ENCODE data around the gene HDHD5. TPM values are rescaled to one million over a fixed set of nuclear protein-coding genes. Genes with fewer than 3 reads are reported as not detected.

Gene HDHD5
- total RNA-seq, 1 donor from 2014 or later, result 39.7 TPM

- H3K4me1 ChIP-seq, result peaks cover 10% of the 10 kb centered on the region
- TF ChIP-seq EZH2 (IDR thresholded peaks at IDR 0.05) (no peak), CTCF (IDR thresholded peaks at IDR 0.05) (peak; percentile 36)
- H3F3A ChIP-seq (ENCODE audit: low read depth), result peaks cover 8% of the 10 kb centered on the region
- Mint-ChIP-seq H3K9me3 (no peaks in the 10 kb centered on the region), H3K4me3 (no peak overlapping the region), H3K27ac (no peak overlapping the region), H3K27me3 (ENCODE audit: insufficient read depth, low read depth) (peaks cover 6% of the 10 kb centered on the region), H3K4me1 (peaks cover 7% of the 10 kb centered on the region), H3K36me3 (peaks cover 4% of the 10 kb centered on the region)
- H3K79me2 ChIP-seq (ENCODE audit: low read depth), result no peaks in the 10 kb centered on the region
- H3K27ac ChIP-seq, result no peak overlapping the region
- H3K36me3 ChIP-seq, result no peaks in the 10 kb centered on the region
- H2AFZ ChIP-seq (replicated peaks), result no peak overlapping the region
- no peak overlapping the region for H3K4me3 ChIP-seq
- peak overlapping the region; percentile 35 for H3K4me2 ChIP-seq
- DNase-seq (ENCODE audit: low spot score), result peak; percentile 26
- H3K27me3 ChIP-seq, result no peaks in the 10 kb centered on the region
- no peak overlapping the region for H3K9ac ChIP-seq
- H3K9me3 ChIP-seq (ENCODE audit: low read depth), result no peaks in the 10 kb centered on the region
- peaks cover 5% of the 10 kb centered on the region for H4K20me1 ChIP-seq (ENCODE audit: low read depth)
Observed at GRCh38 chr22:17106161-17106784, 52.8 kb downstream of the HDHD5 start.

- H3K9me3 Mint-ChIP-seq, result no peaks in the 10 kb centered on the region
- no peak for DNase-seq (ENCODE audit: low spot score)
- peaks cover 9% of the 10 kb centered on the region for H3K27me3 Mint-ChIP-seq (ENCODE audit: insufficient read depth, low read depth)
- Histone ChIP-seq H3K27ac (no peak overlapping the region), H4K20me1 (ENCODE audit: low read depth) (peaks cover 5% of the 10 kb centered on the region), H3K27me3 (no peaks in the 10 kb centered on the region), H3K4me2 (no peak overlapping the region), H3K4me3 (no peak overlapping the region), H3K9ac (no peak overlapping the region), H2AFZ (replicated peaks) (no peak overlapping the region), H3K4me1 (peaks cover 10% of the 10 kb centered on the region), H3F3A (ENCODE audit: low read depth) (peaks cover 8% of the 10 kb centered on the region), H3K79me2 (ENCODE audit: low read depth) (no peaks in the 10 kb centered on the region), H3K9me3 (ENCODE audit: low read depth) (no peaks in the 10 kb centered on the region), H3K36me3 (no peaks in the 10 kb centered on the region)
- H3K27ac Mint-ChIP-seq, result no peak overlapping the region
- peaks cover 7% of the 10 kb centered on the region for H3K4me1 Mint-ChIP-seq
- H3K36me3 Mint-ChIP-seq, result peaks cover 4% of the 10 kb centered on the region
- no peak overlapping the region for H3K4me3 Mint-ChIP-seq
- TF ChIP-seq EZH2phosphoT487 (IDR thresholded peaks at IDR 0.05) (no peak), EZH2 (IDR thresholded peaks at IDR 0.05) (no peak), CTCF (IDR thresholded peaks at IDR 0.05) (no peak)
Observed at GRCh38 chr22:17105143-17106129, 53.6 kb downstream of the HDHD5 start.

GRCh38 chr22:17104336-17104935 lies 54.6 kb downstream of the HDHD5 start:
- Mint-ChIP-seq H3K36me3 (peaks cover 4% of the 10 kb centered on the region), H3K4me3 (no peak overlapping the region), H3K27ac (no peak overlapping the region), H3K4me1 (peaks cover 7% of the 10 kb centered on the region), H3K9me3 (no peaks in the 10 kb centered on the region), H3K27me3 (ENCODE audit: insufficient read depth, low read depth) (peaks cover 12% of the 10 kb centered on the region)
- Histone ChIP-seq H3K36me3 (no peaks in the 10 kb centered on the region), H3K4me1 (peaks cover 10% of the 10 kb centered on the region), H3F3A (ENCODE audit: low read depth) (peaks cover 8% of the 10 kb centered on the region), H3K9me3 (ENCODE audit: low read depth) (no peaks in the 10 kb centered on the region), H3K9ac (no peak overlapping the region), H3K27me3 (no peaks in the 10 kb centered on the region), H3K27ac (no peak overlapping the region), H2AFZ (replicated peaks) (no peak overlapping the region), H3K4me2 (no peak overlapping the region), H3K4me3 (no peak overlapping the region), H4K20me1 (ENCODE audit: low read depth) (peaks cover 5% of the 10 kb centered on the region), H3K79me2 (ENCODE audit: low read depth) (no peaks in the 10 kb centered on the region)
- TF ChIP-seq EZH2 (IDR thresholded peaks at IDR 0.05), result no peak
- TF ChIP-seq CTCF (IDR thresholded peaks at IDR 0.05), result no peak
- no peak for TF ChIP-seq EZH2phosphoT487 (IDR thresholded peaks at IDR 0.05)
- DNase-seq (ENCODE audit: low spot score), result no peak

Measured in neural progenitor cell (in vitro differentiated cells).